ENCODE data around the gene OLFML1. TPM values are rescaled to one million over a fixed set of nuclear protein-coding genes. Genes with fewer than 3 reads are reported as not detected.

OLFML1 gene
- total and polyA plus RNA-seq, 2 donors (not counting 3 experiments of a cell fraction or from before 2014, with no cell fraction given), result not detected

- peaks cover 0 to 6% of the 10 kb centered on the region in 2 experiments for H3K27me3 ChIP-seq (ENCODE audit: control insufficient read depth in 2 of 2, insufficient read depth in 2 of 2, low read length in 2 of 2)
- no peak overlapping the region for H3K4me3 ChIP-seq (replicated peaks in 1 of 3; ENCODE audit: insufficient read depth in 1 of 3, low read depth in 1 of 3, low read length in 3 of 3)
- DNase-seq (ENCODE audit: low read depth, low spot score), result no peak
- ChIA-PET CTCF (no interaction called here), POLR2A (no interaction called here)
- TF ChIP-seq MAX (IDR thresholded peaks at IDR 0.05; ENCODE audit: insufficient read depth, insufficient read length), result no peak
- H3K9ac ChIP-seq (replicated peaks; ENCODE audit: extremely low read depth, insufficient read depth, low read length), result no peak overlapping the region
- intact Hi-C loops (cut with micrococcal nuclease), result no loop called here
- no peak overlapping the region for H2AFZ ChIP-seq (ENCODE audit: low read depth, low read length)
- no peaks in the 10 kb centered on the region for H4K20me1 ChIP-seq (replicated peaks; ENCODE audit: control insufficient read depth, extremely low read depth, insufficient read depth, low read length)
- no TSS peak for BruUV-seq (replicated peaks)
- H3K4me1 ChIP-seq (ENCODE audit: control insufficient read depth, extremely low read depth, insufficient read depth, low read length), result no peaks in the 10 kb centered on the region
- no peaks in the 10 kb centered on the region for H3K79me2 ChIP-seq (ENCODE audit: control insufficient read depth, insufficient read depth, low read length)
- dilution Hi-C loops (cut with MboI; ENCODE audit: extremely low pct_ligation_motif_present, low sequenced_read_pairs), result no loop called here
- no peak overlapping the region for H3K4me2 ChIP-seq (ENCODE audit: insufficient read depth, low read length)
- no peaks in the 10 kb centered on the region for H3K36me3 ChIP-seq (ENCODE audit: control insufficient read depth in 2 of 2, extremely low read depth in 1 of 2, insufficient read depth in 2 of 2, low read length in 2 of 2)
- no peaks in the 10 kb centered on the region for H3K9me1 ChIP-seq (replicated peaks; ENCODE audit: control insufficient read depth, extremely low read depth, insufficient read depth, low read length)
- H3K27ac ChIP-seq (ENCODE audit: insufficient read depth, low read depth, low read length), result no peak overlapping the region
- no peak for FAIRE-seq
- no peaks in the 10 kb centered on the region for H3K9me3 ChIP-seq (replicated peaks; ENCODE audit: control insufficient read depth, insufficient read depth, low read length)
Measured at GRCh38 chr11:7527029-7527428, 41.7 kb downstream of the OLFML1 start.

DNA sequence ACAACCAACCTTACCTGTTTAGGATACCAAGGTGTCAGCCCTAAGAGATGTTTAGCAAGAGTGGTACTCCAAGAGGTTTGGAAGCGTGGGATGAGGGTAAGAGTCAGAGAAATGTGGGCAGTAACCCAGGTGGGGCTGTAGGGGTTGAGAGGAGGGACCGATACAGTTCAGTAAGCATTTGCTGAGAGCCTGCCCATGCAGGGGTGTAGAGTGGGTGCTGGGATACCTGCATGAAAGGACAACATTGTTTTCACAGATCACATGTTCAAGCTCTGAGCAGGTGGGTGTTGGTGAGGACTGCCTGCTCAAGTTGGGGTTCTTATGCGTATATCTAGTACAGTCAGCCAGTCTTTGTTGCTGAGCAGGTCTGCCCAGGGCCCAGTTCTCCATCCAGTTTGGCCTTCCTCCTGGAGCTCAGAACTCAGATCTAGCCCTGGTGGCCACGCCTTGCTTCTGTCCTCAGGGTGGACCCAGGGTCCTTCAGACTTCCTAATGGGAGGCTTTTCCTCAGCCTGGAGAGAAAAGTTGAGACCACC lies 43.3 kb downstream of the OLFML1 start:
- H2AFZ ChIP-seq (ENCODE audit: low read depth, low read length), result no peak overlapping the region
- FAIRE-seq (no peak), DNase-seq (ENCODE audit: low read depth, low spot score) (no peak)
- no peaks in the 10 kb centered on the region for H3K9me1 ChIP-seq (replicated peaks; ENCODE audit: control insufficient read depth, extremely low read depth, insufficient read depth, low read length)
- no peaks in the 10 kb centered on the region for H3K9me3 ChIP-seq (replicated peaks; ENCODE audit: control insufficient read depth, insufficient read depth, low read length)
- no peaks in the 10 kb centered on the region for H3K36me3 ChIP-seq (ENCODE audit: control insufficient read depth in 2 of 2, extremely low read depth in 1 of 2, insufficient read depth in 2 of 2, low read length in 2 of 2)
- peaks cover 0 to 5% of the 10 kb centered on the region in 2 experiments for H3K27me3 ChIP-seq (ENCODE audit: control insufficient read depth in 2 of 2, insufficient read depth in 2 of 2, low read length in 2 of 2)
- no peak overlapping the region for H3K4me3 ChIP-seq (replicated peaks in 1 of 3; ENCODE audit: insufficient read depth in 1 of 3, low read depth in 1 of 3, low read length in 3 of 3)
- intact Hi-C loops (cut with micrococcal nuclease) (no loop called here), dilution Hi-C loops (cut with MboI; ENCODE audit: extremely low pct_ligation_motif_present, low sequenced_read_pairs) (no loop called here)
- no TSS peak for BruUV-seq (replicated peaks)
- POLR2A ChIA-PET, result no interaction called here
- no peak overlapping the region for H3K27ac ChIP-seq (ENCODE audit: insufficient read depth, low read depth, low read length)
- CTCF ChIA-PET, result interaction anchor here (1.2 kb wide), 1 partner anchor 16 kb away, joined by 3 read pairs; no protein-coding TSS in a partner anchor
- H3K4me1 ChIP-seq (ENCODE audit: control insufficient read depth, extremely low read depth, insufficient read depth, low read length), result no peaks in the 10 kb centered on the region
- no peak overlapping the region for H3K9ac ChIP-seq (replicated peaks; ENCODE audit: extremely low read depth, insufficient read depth, low read length)
- no peaks in the 10 kb centered on the region for H4K20me1 ChIP-seq (replicated peaks; ENCODE audit: control insufficient read depth, extremely low read depth, insufficient read depth, low read length)
- H3K79me2 ChIP-seq (ENCODE audit: control insufficient read depth, insufficient read depth, low read length), result no peaks in the 10 kb centered on the region
- no peak for TF ChIP-seq EZH2 (IDR thresholded peaks at IDR 0.05; ENCODE audit: borderline replicate concordance, low read depth, low read length, severe bottlenecking)
- TF ChIP-seq JUN (IDR thresholded peaks at IDR 0.05; ENCODE audit: borderline replicate concordance, insufficient read depth, insufficient read length, low read depth), result no peak
- TF ChIP-seq MAX (IDR thresholded peaks at IDR 0.05; ENCODE audit: insufficient read depth, insufficient read length), result no peak
- TF ChIP-seq POLR2A (IDR thresholded peaks at IDR 0.05; ENCODE audit: low read depth, low read length), result no peak
- TF ChIP-seq CTCF (IDR thresholded peaks at IDR 0.05; ENCODE audit: extremely low read depth in 1 of 2, insufficient read depth in 1 of 2, low read depth in 1 of 2, low read length in 2 of 2), result no peak
- TF ChIP-seq FOS (IDR thresholded peaks at IDR 0.05; ENCODE audit: borderline replicate concordance, insufficient read depth, low read length), result no peak
- no peak for TF ChIP-seq MYC (IDR thresholded peaks at IDR 0.05; ENCODE audit: low read depth, low read length)
- no peak for TF ChIP-seq GATA2 (IDR thresholded peaks at IDR 0.05; ENCODE audit: insufficient read depth, insufficient read length, low read depth, low read length)
- TF ChIP-seq POLR2AphosphoS5 (IDR thresholded peaks at IDR 0.05; ENCODE audit: insufficient read depth, low read depth, low read length), result no peak
- H3K4me2 ChIP-seq (ENCODE audit: insufficient read depth, low read length), result no peak overlapping the region
